HepG2 (cell line): ENCODE data around the gene KCNQ5.

Source experiments
- ATAD3A ChIP-seq: sonication (generic); formaldehyde crosslinking; IDR thresholded peaks from 2 replicates; pipeline ENCODE4 v1.4.0; 2020; ENCODE audit warnings: missing genetic modification reagents
- CBX1 ChIP-seq: IDR thresholded peaks from one replicate; pipeline ENCODE4 v1.6.1; 2016; ENCODE audit warnings: antibody characterized with exemption, low read depth
- CHD2 ChIP-seq: IDR thresholded peaks from 2 replicates; pipeline ENCODE4 v1.6.1; 2011; ENCODE audit warnings: low read depth, low read length, improper control_type of control experiment
- CREB1 ChIP-seq, 2 experiments: fragments of 450-650 bp in 1 of 2; IDR thresholded peaks; 2 replicates each; pipeline ENCODE4 v1.6.1; 2016 to 2017; ENCODE audit warnings: control low read depth in 1 of 2, mild to moderate bottlenecking in 1 of 2, missing compliant biosample characterization in 1 of 2, missing genetic modification characterization in 1 of 2
- EEA1 ChIP-seq: sonication (generic); formaldehyde crosslinking; IDR thresholded peaks from 2 replicates; pipeline ENCODE4 v1.5.1; 2020; ENCODE audit warnings: mild to moderate bottlenecking, missing genetic modification reagents, borderline replicate concordance
- FOSL1 ChIP-seq: sonication (generic); formaldehyde crosslinking; IDR thresholded peaks from 2 replicates; pipeline ENCODE4 v1.9.0; 2021; ENCODE audit warnings: missing genetic modification reagents, borderline replicate concordance
- MAFK ChIP-seq, 2 experiments: IDR thresholded peaks in 1 of 2; conservative IDR thresholded peaks in 1 of 2; 2 replicates each; pipeline ENCODE4 v1.6.1; 2011; ENCODE audit warnings: improper control_type of control experiment in 2 of 2, low read length in 2 of 2
- MYNN ChIP-seq: sonication (generic); formaldehyde crosslinking; IDR thresholded peaks from 2 replicates; pipeline ENCODE4 v1.4.0; 2020; ENCODE audit warnings: mild to moderate bottlenecking, low read depth, missing genetic modification reagents
- NFE2 ChIP-seq: sonication (generic); formaldehyde crosslinking; IDR thresholded peaks from 2 replicates; pipeline ENCODE4 v1.4.0; 2020; ENCODE audit warnings: missing genetic modification reagents
- POLR2A ChIP-seq, 2 experiments: IDR thresholded peaks; 2 replicates each; pipeline ENCODE4 v1.6.1; 2011; ENCODE audit warnings: low read depth in 2 of 2, low read length in 2 of 2, mild to moderate bottlenecking in 1 of 2, moderate library complexity in 1 of 2; ENCODE audit not compliant: insufficient read depth in 1 of 2
- RELA ChIP-seq: sonication (generic); formaldehyde crosslinking; IDR thresholded peaks from 2 replicates; pipeline ENCODE4 v1.4.0; 2020; ENCODE audit warnings: missing genetic modification reagents
- SRF ChIP-seq: IDR thresholded peaks from 2 replicates; pipeline ENCODE4 v1.6.1; 2011; ENCODE audit warnings: mild to moderate bottlenecking, low read depth, low read length, moderate library complexity
- ZNF253 ChIP-seq: sonication (generic); formaldehyde crosslinking; IDR thresholded peaks from 2 replicates; pipeline ENCODE4 v1.8.0; 2022; ENCODE audit warnings: mild to moderate bottlenecking, missing genetic modification reagents, borderline replicate concordance
- ZNF577 ChIP-seq: sonication (generic); formaldehyde crosslinking; IDR thresholded peaks from 2 replicates; pipeline ENCODE4 v1.4.0; 2020; ENCODE audit warnings: mild to moderate bottlenecking, low read depth, missing genetic modification reagents, borderline replicate concordance

DNA sequence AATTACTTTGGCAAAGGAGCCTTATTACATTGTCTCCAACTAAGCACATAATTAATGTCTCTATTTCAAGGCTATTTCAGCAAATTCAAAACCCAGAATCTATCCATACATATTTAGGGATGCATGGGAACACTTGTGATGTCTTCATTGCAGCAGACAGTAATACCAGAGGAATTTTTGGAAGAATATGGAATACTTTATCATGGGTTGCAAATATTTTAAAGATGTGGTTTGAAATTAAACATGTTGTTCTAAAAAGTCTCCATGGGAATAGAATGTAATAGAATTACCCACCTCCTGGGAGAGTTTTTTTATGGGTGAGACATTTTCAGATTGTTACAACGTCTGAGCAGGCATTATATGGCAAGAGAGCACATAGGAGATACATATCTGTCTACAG is 170.8 kb downstream of the KCNQ5 start:
- TF ChIP-seq FOSL1 (CRISPR knock-in tag) (no peak), EEA1 (CRISPR knock-in tag) (no peak), MYNN (no peak), CREB1 (IDR thresholded peaks at IDR 0.05) (no peak), CREB1 (CRISPR knock-in tag; IDR thresholded peaks at IDR 0.05) (no peak), SRF (no peak), MAFK (conservative IDR thresholded peaks at IDR 0.05 in 1 of 2, IDR thresholded peaks at IDR 0.05 in 1 of 2; ENCODE audit: low read length in 2 of 2) (no peak), CBX1 (no peak), ATAD3A (CRISPR knock-in tag) (no peak), CHD2 (no peak), POLR2A (IDR thresholded peaks at IDR 0.05; ENCODE audit: insufficient read depth in 1 of 2, low read depth in 2 of 2, low read length in 2 of 2) (no peak), NFE2 (CRISPR knock-in tag) (no peak), RELA (CRISPR knock-in tag) (no peak), ZNF577 (CRISPR knock-in tag) (no peak), ZNF253 (CRISPR knock-in tag) (no peak)
